Endothelial cell of hepatic sinusoid (primary cell): ENCODE measurements around the gene SAMHD1.
"Not testable (repeated sequence)": the region's sequence is repeated elsewhere in the genome, so short reads cannot be mapped to it uniquely, and the experiment has no call there.

Experiments
- in situ Hi-C: cut with HindIII; loops from 2 replicates; pipeline ENCODE4 v1.10.0; 2017; ENCODE audit warnings: low sequenced_read_pairs

The SAMHD1 gene

GRCh38 chr20:36951198-36951978 is at the start of gene SAMHD1:
Gene SAMHD1, minus strand, starts transcription at chr20:36951708. Its CDS starts 65 bp downstream, at chr20:36951643.
- in situ Hi-C loops: no loop called here

- in situ Hi-C loops: not testable (repeated sequence)
These were observed 48.7 kb upstream of the SAMHD1 start for GRCh38 chr20:37000171-37000570.

DNA sequence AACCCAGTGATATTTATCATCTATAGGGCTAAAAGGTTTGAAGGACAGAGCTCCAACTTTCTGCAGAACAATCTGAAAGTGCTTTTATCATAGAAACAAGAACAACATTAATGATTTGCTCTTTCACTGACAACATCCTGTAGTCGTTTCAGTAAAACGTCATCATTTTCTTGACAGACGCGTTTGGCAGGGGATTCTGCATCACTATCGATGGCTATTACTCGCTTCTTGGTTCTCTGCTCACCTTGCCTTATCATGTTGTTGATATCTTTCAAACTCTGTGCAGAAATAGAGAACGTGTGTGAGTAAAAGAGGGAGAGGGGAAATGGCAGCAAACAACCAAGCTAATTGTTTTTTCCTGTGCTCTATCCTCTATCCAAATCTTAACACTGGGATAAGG is 47.1 kb upstream of the SAMHD1 start:
- in situ Hi-C loops: no loop called here

GRCh38 chr20:36997121-36997520 is 45.6 kb upstream of the SAMHD1 start:
- in situ Hi-C loops: no loop called here

DNA sequence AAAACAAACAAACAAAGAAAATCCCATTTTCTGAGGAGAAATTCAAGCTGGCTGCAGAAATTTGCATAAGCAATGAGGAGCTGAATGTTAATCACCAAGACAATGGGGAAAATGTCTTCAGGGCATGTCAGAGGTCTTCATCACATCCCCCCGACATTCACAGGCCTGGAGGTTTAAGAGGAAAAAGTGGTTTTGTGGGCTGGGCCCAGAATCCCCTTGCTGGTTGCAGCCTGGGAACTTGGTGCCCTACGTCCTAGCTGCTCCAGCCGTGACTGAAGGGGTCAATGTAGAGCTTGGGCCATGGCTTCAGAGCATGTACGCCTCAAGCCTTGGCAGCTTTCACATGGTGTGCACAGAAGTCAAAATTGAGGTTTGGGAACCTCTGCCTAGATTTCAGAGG is 42.7 kb upstream of the SAMHD1 start:
- in situ Hi-C loops: not testable (repeated sequence)

- in situ Hi-C loops: no loop called here
These were observed 41.4 kb upstream of the SAMHD1 start for GRCh38 chr20:36992802-36993334.

GRCh38 chr20:36991703-36992102 is 40.2 kb upstream of the SAMHD1 start:
- in situ Hi-C loops: no loop called here

- in situ Hi-C loops: no loop called here
These were observed 38.3 kb upstream of the SAMHD1 start for GRCh38 chr20:36989797-36990196.

- in situ Hi-C loops: no loop called here
These were observed 37.0 kb upstream of the SAMHD1 start for GRCh38 chr20:36988494-36988966.

GRCh38 chr20:36984257-36984638 is 32.7 kb upstream of the SAMHD1 start:
- in situ Hi-C loops: no loop called here

DNA sequence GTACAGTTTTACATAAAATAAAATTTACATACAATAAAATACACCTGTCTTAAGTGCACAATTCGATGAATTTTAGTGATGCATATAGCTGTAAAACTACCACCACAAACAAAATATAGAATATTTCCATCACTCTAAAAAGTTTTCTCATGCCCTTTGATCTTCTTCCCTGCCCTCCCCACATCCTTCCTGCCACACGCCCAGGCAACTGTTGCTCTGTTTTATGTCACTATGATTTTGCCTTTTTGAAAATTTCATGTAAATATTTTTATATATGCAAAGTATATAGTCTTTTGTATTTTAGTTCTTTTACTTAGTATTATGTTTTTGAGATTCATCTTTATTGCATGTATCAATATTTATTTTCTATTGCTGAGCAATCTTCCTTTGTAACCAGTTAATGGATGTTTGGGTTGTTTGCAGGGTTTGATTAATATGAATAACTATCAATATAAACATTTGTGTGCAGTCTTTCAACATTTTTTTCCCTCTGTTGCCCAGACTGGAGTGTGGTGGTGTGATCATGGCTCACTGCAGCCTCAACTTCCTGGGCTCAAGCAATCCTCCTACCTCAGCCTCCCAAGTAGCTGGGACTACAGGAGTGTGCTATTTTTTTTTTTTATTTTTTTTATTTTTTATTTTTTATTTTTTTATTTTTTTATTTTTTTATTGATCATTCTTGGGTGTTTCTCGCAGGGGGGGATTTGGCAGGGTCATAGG is 23.8 kb upstream of the SAMHD1 start:
- in situ Hi-C loops: no loop called here

DNA sequence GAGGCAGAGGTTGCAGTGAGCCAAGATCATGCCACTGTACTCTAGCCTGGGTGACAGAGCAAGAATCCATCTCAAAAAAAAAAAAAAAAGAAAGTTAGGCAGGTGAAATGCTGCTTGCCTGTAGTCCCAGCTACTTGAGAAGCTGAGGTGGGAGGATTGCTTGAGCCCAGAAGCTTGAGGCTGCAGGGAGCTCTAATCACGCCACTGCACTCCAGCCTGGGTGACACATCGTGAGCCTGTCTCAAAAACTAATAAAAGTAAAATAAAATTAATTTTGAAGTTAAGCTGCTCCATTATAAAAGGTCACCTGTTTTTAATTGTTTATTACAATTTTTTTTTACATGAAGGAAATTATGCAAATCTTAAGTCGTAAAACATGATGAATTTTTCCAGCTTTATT is 23.2 kb upstream of the SAMHD1 start:
- in situ Hi-C loops: no loop called here

GRCh38 chr20:36971103-36971502 is 19.6 kb upstream of the SAMHD1 start:
- in situ Hi-C loops: no loop called here

GRCh38 chr20:36969478-36970186 is 18.1 kb upstream of the SAMHD1 start:
- in situ Hi-C loops: no loop called here

DNA sequence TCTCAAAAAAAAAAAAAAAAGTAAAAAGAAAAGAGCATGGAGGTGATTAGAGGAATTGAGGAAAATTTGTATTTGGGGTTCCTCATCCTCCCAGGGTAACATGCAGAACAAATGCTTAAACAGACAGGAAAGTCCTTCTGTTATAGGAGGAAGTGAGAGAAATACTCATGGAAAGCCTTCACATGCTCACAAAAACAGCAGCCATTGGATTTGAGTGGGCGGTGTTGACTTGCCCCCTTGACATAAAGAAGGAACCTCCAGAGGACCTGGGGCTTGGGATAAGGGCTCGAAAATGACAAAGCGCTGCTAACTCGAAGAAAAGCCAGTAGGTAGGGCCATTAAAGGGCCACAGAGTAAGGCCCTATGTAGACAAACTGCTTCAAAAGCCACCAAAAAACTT is 17.5 kb upstream of the SAMHD1 start:
- in situ Hi-C loops: no loop called here

DNA sequence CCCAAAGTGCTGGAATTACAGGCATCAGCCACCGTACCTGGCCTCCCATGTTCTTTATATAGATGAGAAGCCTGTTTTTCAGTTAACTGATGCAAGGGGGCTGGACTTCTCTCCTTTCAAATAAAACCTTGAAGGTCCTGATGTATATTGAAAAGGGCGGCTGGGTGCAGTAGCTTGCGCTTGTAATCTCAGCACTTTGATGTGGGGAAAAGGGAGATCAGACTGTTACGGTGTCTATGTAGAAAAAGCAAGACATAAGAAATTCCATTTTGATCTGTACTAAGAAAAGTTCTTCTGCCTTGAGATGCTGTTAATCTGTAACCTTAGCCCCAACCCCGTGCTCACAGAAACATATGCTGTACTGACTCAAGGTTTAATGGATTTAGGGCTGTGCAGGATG is 16.1 kb upstream of the SAMHD1 start:
- in situ Hi-C loops: no loop called here

DNA sequence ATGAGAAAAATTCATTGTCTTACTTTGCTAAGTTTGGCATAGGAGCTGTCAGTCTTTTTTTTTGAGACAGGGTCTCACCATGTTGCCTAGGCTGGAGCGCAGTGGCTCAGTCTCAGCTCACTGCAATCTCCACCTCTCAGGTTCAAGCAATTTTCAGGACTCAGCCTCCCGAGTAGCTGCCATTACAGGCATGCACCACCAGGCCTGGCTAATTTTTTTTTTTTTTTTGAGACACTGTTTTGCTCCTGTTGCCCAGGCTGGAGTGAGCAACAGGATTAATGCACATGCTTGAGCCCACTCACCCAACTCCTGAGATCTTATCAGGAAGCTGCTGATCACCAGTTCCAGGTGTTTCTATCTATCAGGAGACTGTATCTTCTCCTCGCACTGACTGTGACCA is 15.5 kb upstream of the SAMHD1 start:
- in situ Hi-C loops: not testable (repeated sequence)

GRCh38 chr20:36962354-36962941 is 10.9 kb upstream of the SAMHD1 start:
- in situ Hi-C loops: not testable (repeated sequence)

GRCh38 chr20:36959242-36959641 is 7.7 kb upstream of the SAMHD1 start:
- in situ Hi-C loops: no loop called here

- in situ Hi-C loops: no loop called here
These were observed 6.6 kb upstream of the SAMHD1 start for GRCh38 chr20:36957875-36958667.
